Mucosa of descending colon (tissue), 3 donors: Measurements from ENCODE around the gene CACNA1C. TPM values are rescaled to one million over a fixed set of nuclear protein-coding genes. Genes with fewer than 3 reads are reported as not detected.

Experiments used
- ATAC-seq: fragments of 200-7000 bp; cut with Tn5 transposase; one replicate; pipeline ENCODE4 v1.9.1; 2020; ENCODE audit warnings: mild to moderate bottlenecking, moderate library complexity
- DNase-seq, 3 donors: peaks; one replicate each; pipeline ENCODE4 v3.0.0-alpha.2; 2020
- H3K36me3 ChIP-seq: fragments of 200-600 bp; one replicate; pipeline ENCODE4 v1.8.0; 2021; ENCODE audit warnings: low read depth, mild to moderate bottlenecking
- H3K4me1 ChIP-seq: fragments of 200-600 bp; one replicate; pipeline ENCODE4 v1.8.0; 2021; ENCODE audit warnings: low read depth, mild to moderate bottlenecking
- H3K4me3 ChIP-seq: fragments of 200-600 bp; one replicate; pipeline ENCODE4 v1.8.0; 2021; ENCODE audit warnings: mild to moderate bottlenecking
- H3K9me3 ChIP-seq: fragments of 200-600 bp; one replicate; pipeline ENCODE4 v1.8.0; 2021; ENCODE audit warnings: mild to moderate bottlenecking
- intact Hi-C, 2 donors: fragments of 100-400 bp; cut with DNase I in 1 of 2; cut with micrococcal nuclease in 1 of 2; formaldehyde crosslinking; loops; one replicate each; pipeline versions ENCODE4 v1.11.0 to v1.11.1; 2022; cut with DNase I, micrococcal nuclease
- total RNA-seq, 3 donors: library from RNA; stranded (reverse); fragmentation: NEBNext Ultra II Directional in 2 of 3; extraction: Animal tissue kit (Norgen Biotek cat#: 25700) in 2 of 3; gene quantifications; one replicate each; pipeline versions ENCODE4 v1.2.1 to v1.2.4, GENCODE V29; 2021 to 2023
- TF ChIP-seq, protein P1 (sequence below): fragments of 200-600 bp; IDR thresholded peaks from one replicate; pipeline ENCODE4 v1.8.0; 2022; ENCODE audit warnings: antibody characterized with exemption, mild to moderate bottlenecking
- donor health status: DM: no; HTN: no; CAD: no; lungs with moderate emphysema.
- donor health status: DM: no; HTN: no; CAD: no.
- donor health status: DM: no; HTN: yes; CAD: no.

The CACNA1C gene
- total RNA-seq, 3 donors from 2014 or later = 5.5 to 89.4 (median 9.2) TPM

DNA sequence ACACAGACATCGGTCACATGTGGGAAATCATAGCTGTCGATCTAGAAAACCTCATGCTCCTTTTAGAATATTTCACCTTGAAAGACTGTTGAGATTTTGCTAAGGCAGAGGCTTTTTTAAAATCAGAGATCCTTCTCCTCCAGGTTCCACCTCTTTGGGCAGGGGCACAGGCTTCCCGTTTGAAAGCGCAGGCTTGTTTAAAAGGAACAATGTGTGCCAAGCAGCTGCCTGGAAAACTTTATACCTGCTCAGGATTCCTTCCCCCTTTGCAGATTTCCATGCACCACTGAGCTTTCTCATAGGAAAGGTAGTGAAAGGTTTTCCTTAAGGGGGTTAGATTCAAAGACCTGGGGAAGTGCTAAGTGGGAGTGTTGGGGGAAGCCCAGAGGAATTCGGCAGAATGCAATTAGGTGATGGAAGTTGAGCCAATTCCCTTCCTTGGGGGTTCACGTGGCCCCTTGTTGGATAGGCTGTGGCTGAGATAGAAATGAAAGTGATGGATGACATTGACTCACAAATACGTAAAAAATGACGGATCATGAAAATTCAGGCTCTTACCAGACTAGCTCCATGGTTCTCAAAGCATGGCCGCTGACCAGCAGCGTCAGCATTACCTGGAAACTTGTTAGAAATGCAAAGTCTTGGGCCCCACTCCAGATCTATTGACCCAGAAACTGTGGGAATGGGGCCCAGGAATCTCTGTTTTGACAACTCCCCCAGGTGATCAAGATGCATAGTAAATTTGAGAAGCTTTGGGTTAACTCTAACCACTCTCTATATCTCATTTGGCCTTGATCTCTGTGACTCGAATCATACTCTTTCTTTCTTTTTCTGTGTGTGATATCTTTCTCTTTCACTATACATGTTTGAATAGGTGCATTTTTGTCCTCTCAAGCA is 460.6 kb downstream of the CACNA1C start:
- Histone ChIP-seq H3K36me3 (no peaks in the 10 kb centered on the region), H3K4me1 (no peaks in the 10 kb centered on the region), H3K9me3 (no peaks in the 10 kb centered on the region), H3K4me3 (no peak overlapping the region)
- ATAC-seq (no peak), DNase-seq (no peak)
- intact Hi-C loops = no loop called here
- TF ChIP-seq, protein P1, sequence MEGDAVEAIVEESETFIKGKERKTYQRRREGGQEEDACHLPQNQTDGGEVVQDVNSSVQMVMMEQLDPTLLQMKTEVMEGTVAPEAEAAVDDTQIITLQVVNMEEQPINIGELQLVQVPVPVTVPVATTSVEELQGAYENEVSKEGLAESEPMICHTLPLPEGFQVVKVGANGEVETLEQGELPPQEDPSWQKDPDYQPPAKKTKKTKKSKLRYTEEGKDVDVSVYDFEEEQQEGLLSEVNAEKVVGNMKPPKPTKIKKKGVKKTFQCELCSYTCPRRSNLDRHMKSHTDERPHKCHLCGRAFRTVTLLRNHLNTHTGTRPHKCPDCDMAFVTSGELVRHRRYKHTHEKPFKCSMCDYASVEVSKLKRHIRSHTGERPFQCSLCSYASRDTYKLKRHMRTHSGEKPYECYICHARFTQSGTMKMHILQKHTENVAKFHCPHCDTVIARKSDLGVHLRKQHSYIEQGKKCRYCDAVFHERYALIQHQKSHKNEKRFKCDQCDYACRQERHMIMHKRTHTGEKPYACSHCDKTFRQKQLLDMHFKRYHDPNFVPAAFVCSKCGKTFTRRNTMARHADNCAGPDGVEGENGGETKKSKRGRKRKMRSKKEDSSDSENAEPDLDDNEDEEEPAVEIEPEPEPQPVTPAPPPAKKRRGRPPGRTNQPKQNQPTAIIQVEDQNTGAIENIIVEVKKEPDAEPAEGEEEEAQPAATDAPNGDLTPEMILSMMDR = no peak

GRCh38 chr12:2514038-2514340 is 461.2 kb downstream of the CACNA1C start:
- Histone ChIP-seq H3K4me3 (no peak overlapping the region), H3K36me3 (no peaks in the 10 kb centered on the region), H3K4me1 (no peaks in the 10 kb centered on the region), H3K9me3 (no peaks in the 10 kb centered on the region)
- intact Hi-C loops = no loop called here
- ATAC-seq (no peak), DNase-seq (no peak)
- TF ChIP-seq, protein P1 = no peak

GRCh38 chr12:2520722-2521246 is 468.0 kb downstream of the CACNA1C start:
- intact Hi-C loops = no loop called here
- Histone ChIP-seq H3K9me3 (no peaks in the 10 kb centered on the region), H3K4me3 (no peak overlapping the region), H3K4me1 (no peaks in the 10 kb centered on the region), H3K36me3 (no peaks in the 10 kb centered on the region)
- DNase-seq (peak in 1 of 3 donors; percentile 24), ATAC-seq (no peak)
- TF ChIP-seq, protein P1 = no peak

- no peaks in the 10 kb centered on the region for H3K9me3 ChIP-seq
- H3K4me1 ChIP-seq = no peaks in the 10 kb centered on the region
- TF ChIP-seq, protein P1 = no peak
- intact Hi-C loops = no loop called here
- DNase-seq (no peak), ATAC-seq (no peak)
- H3K36me3 ChIP-seq = no peaks in the 10 kb centered on the region
- no peak overlapping the region for H3K4me3 ChIP-seq
Observed at GRCh38 chr12:2523317-2523716, 470.5 kb downstream of the CACNA1C start.

DNA sequence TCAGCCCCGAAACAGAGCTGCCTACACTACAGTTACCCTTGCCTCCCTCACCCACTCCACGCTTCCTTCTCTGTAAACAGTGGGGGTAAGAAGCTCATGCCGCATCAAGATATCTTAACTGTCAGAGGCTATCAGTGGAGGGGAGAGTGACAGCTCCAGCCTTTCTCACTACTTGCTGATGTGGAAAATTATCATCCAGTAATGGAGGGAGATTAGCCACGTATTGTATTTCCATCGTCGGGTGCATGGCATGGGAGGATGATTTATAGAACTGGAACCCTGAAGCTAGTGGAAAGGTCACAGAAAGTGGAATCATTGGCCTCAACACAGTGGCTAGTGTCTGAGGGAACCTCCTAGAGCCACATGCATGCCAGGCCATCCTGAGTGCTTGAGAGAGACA is 471.1 kb downstream of the CACNA1C start:
- Histone ChIP-seq H3K4me1 (no peaks in the 10 kb centered on the region), H3K4me3 (no peak overlapping the region), H3K9me3 (no peaks in the 10 kb centered on the region), H3K36me3 (no peaks in the 10 kb centered on the region)
- TF ChIP-seq, protein P1 = no peak
- intact Hi-C loops = no loop called here
- DNase-seq = no peak
- no peak for ATAC-seq
